OCI-LY7 (cell line): Measurements from ENCODE around the gene ANXA3. TPM values are rescaled to one million over a fixed set of nuclear protein-coding genes. Genes with fewer than 3 reads are reported as not detected.

Source experiments
- BruUV-seq: library from RNA; stranded (reverse); fragments of 400-500 nt; replicated peaks from 2 replicates; lab custom pipeline; 2021; lab: Mats Ljungman, UMichigan
- CTCF ChIA-PET: fragments of 300-600 bp; sonication (Branson Sonifier 250); formaldehyde crosslinking; loops from one replicate; lab custom pipeline; 2022; ENCODE audit warnings: antibody characterized with exemption; ENCODE audit not compliant: unreplicated experiment; lab: Charles Lee
- POLR2A ChIA-PET: fragments of 300-600 bp; sonication (Branson Sonifier 250); formaldehyde crosslinking; loops from one replicate; lab custom pipeline; 2022; ENCODE audit warnings: antibody characterized with exemption; lab: Charles Lee
- DNase-seq: peaks from one replicate; pipeline ENCODE4 v3.0.0-alpha.2; 2015; ENCODE audit warnings: low spot score
- H2AFZ ChIP-seq: fragments of 200-600 bp; sonication (generic), shearing (Covaris generic); 2 replicates; pipeline ENCODE4 v1.6.1; 2014; ENCODE audit warnings: mild to moderate bottlenecking, antibody characterized with exemption, low read length, moderate library complexity
- H3K27ac ChIP-seq: fragments of 200-600 bp; sonication (generic); 2 replicates; pipeline ENCODE4 v1.5.1; 2014; ENCODE audit warnings: mixed run types, low read depth, mild to moderate bottlenecking, moderate library complexity, low read length, inconsistent platforms; ENCODE audit not compliant: poor library complexity, severe bottlenecking
- H3K36me3 ChIP-seq: fragments of 200-600 bp; sonication (generic); 2 replicates; pipeline ENCODE4 v1.6.1; 2014; ENCODE audit warnings: mild to moderate bottlenecking, antibody characterized with exemption, low read length, moderate library complexity, mixed read lengths; ENCODE audit not compliant: insufficient read depth
- H3K4me1 ChIP-seq: fragments of 200-600 bp; sonication (generic); 2 replicates; pipeline ENCODE4 v1.5.1; 2014; ENCODE audit warnings: mild to moderate bottlenecking, low read length; ENCODE audit not compliant: insufficient read depth, poor library complexity, severe bottlenecking
- H3K4me2 ChIP-seq: fragments of 200-600 bp; sonication (generic); 2 replicates; pipeline ENCODE4 v1.6.1; 2014; ENCODE audit warnings: mild to moderate bottlenecking, low read length
- H3K4me3 ChIP-seq: fragments of 200-600 bp; sonication (generic); 2 replicates; pipeline ENCODE4 v1.5.1; 2014; ENCODE audit warnings: mild to moderate bottlenecking, low read depth, low read length; ENCODE audit not compliant: poor library complexity, severe bottlenecking
- H3K79me2 ChIP-seq: fragments of 200-600 bp; sonication (generic); 2 replicates; pipeline ENCODE4 v1.6.1; 2016; ENCODE audit warnings: low read depth, mild to moderate bottlenecking, low read length, moderate library complexity, mixed read lengths; ENCODE audit not compliant: insufficient read depth
- H3K9me2 ChIP-seq: fragments of 200-600 bp; sonication (generic); 2 replicates; pipeline ENCODE4 v1.6.1; 2016; ENCODE audit warnings: mild to moderate bottlenecking, low read length, mixed read lengths; ENCODE audit not compliant: insufficient read depth
- H3K9me3 ChIP-seq: fragments of 200-600 bp; sonication (generic); 2 replicates; pipeline ENCODE4 v1.6.1; 2014; ENCODE audit warnings: mild to moderate bottlenecking, mixed run types, low read length, mixed read lengths
- H4K20me1 ChIP-seq: fragments of 200-600 bp; sonication (generic); 2 replicates; pipeline ENCODE4 v1.6.1; 2014; ENCODE audit warnings: mild to moderate bottlenecking, antibody characterized with exemption, low read length, moderate library complexity, mixed read lengths; ENCODE audit not compliant: insufficient read depth
- CTCF ChIP-seq: fragments of 200-600 bp; sonication (generic); conservative IDR thresholded peaks from 2 replicates; pipeline ENCODE4 v1.5.1; 2014; ENCODE audit warnings: mild to moderate bottlenecking, antibody characterized with exemption, low read length, moderate library complexity, mixed read lengths
- EZH2phosphoT487 ChIP-seq: fragments of 200-600 bp; sonication (generic); IDR thresholded peaks from 2 replicates; pipeline ENCODE4 v1.6.1; 2018; ENCODE audit warnings: low read depth, borderline replicate concordance, mild to moderate bottlenecking, mixed run types, antibody characterized with exemption, low read length, moderate library complexity, mixed read lengths
- intact Hi-C: fragments of 100-400 bp; cut with micrococcal nuclease; formaldehyde crosslinking; loops from one replicate; pipeline ENCODE4 v1.10.0; 2022; ENCODE audit not compliant: unreplicated experiment
- total RNA-seq, 2 experiments: library from RNA; depleted of rRNA in 1 of 2; stranded (reverse); fragments of >200 nt in 1 of 2; shearing (Covaris generic) in 1 of 2; gene quantifications; 2 replicates each; pipeline ENCODE4 v1.2.3, GENCODE V29; 2014 to 2022

The ANXA3 gene
- total RNA-seq, 2 experiments from 2014 or later, result not detected

DNA sequence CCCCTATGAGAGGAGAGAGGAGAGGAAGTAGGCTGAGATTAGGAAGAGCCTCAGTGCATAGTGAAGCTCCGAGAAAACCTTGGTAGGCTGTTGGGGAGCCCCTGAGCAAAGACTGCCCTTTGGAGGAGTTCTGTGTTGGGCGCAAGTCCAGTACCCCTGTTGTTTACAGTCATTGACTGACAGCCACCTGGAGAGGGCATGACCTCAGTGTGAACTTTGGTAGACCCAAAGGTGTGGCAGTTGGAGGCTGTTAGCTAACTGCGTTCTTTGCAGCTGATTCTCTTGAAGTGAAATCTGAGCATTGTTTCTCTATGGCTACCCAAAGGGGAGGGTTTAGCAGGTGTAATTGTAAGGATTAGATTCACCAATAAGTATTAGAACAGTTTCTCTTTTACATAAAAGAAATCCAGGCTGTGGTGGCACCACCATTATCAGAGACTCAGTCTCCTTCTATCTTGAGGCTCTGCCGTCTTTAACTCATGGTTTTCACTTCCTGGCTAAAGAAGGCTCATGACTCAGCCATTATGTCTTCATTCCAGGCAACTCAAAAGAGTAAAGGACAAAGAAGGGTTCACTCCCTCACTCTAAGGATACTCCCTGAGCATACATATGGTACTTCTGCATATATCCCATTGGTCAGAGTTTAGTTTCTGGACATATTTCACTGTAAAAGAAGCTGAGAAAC, 33.4 kb downstream of the ANXA3 start:
- Histone ChIP-seq H3K27ac (no peak overlapping the region), H2AFZ (no peak overlapping the region; the same call in 1 of the 2 replicates), H3K79me2 (no peaks in the 10 kb centered on the region), H3K4me3 (no peak overlapping the region), H3K4me2 (no peak overlapping the region), H3K9me3 (no peaks in the 10 kb centered on the region), H3K36me3 (no peaks in the 10 kb centered on the region), H3K9me2 (no peaks in the 10 kb centered on the region), H3K4me1 (no peaks in the 10 kb centered on the region), H4K20me1 (no peaks in the 10 kb centered on the region)
- TF ChIP-seq CTCF (no peak), EZH2phosphoT487 (no peak)
- ChIA-PET POLR2A (no interaction called here), CTCF (no interaction called here)
- BruUV-seq, result no TSS peak
- intact Hi-C loops, result no loop called here
- no peak for DNase-seq

DNA sequence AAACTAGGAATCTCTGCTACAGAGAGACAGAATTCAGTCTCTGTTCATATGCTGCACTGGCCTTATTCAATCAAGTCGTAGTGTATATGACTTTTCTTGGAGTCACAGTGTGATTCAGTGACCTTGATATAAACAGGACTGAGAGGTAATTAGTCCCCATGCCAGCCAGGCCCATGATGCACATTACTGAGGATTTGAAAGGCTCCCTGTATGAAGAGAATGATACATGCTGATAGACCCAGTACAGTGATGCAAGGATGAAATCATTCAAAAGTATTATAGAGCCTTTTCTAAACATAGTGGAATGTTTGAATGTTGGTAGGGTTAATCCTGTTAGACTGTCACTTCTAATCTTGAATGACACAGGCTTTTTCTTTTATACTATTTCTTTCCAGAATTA, 34.1 kb downstream of the ANXA3 start:
- H3K4me1 ChIP-seq, result no peaks in the 10 kb centered on the region
- no peak overlapping the region for H3K4me2 ChIP-seq
- no TSS peak for BruUV-seq
- intact Hi-C loops, result no loop called here
- TF ChIP-seq EZH2phosphoT487 (no peak), CTCF (no peak)
- no peaks in the 10 kb centered on the region for H3K9me2 ChIP-seq
- no peaks in the 10 kb centered on the region for H4K20me1 ChIP-seq
- H3K79me2 ChIP-seq, result no peaks in the 10 kb centered on the region
- CTCF ChIA-PET, result no interaction called here
- POLR2A ChIA-PET, result no interaction called here
- no peak for DNase-seq
- H3K9me3 ChIP-seq, result no peaks in the 10 kb centered on the region
- no peak overlapping the region for H3K27ac ChIP-seq
- no peak overlapping the region; the same call in 1 of the 2 replicates for H2AFZ ChIP-seq
- no peaks in the 10 kb centered on the region for H3K36me3 ChIP-seq
- no peak overlapping the region for H3K4me3 ChIP-seq

DNA sequence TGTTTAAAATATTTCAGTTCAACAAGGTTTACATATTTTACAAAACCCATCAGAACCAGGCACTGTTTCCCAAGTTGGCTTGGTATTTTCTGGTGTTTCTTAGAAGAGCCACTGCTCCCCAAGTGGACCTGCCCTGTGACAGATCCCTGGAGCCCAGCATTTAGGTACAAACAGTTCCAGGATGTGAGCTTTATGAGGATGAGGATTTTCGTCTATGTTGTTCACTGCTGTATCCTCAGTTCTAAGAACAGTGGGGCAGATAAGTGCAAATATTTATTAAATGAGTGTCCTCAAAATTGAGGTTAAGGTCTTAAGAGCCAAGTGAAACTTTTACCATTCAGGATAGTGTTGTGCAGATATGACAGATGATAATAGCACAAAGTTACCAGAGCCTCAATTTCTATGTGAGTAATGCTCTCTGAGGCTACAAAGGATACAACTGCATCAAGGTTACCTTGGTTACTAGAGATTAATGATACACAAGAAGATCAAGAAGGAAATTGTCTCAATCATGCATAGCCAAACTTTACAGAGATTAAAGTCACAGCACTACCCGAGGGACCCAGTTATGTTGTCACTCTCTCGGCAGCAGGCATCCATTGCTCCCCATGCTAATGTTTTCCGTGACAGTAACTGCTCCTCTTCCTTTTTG, 37.5 kb downstream of the ANXA3 start:
- intact Hi-C loops, result no loop called here
- no peaks in the 10 kb centered on the region for H4K20me1 ChIP-seq
- H2AFZ ChIP-seq, result peak overlapping the region; percentile 29; the same call in 1 of the 2 replicates
- no peaks in the 10 kb centered on the region for H3K79me2 ChIP-seq
- POLR2A ChIA-PET, result interaction anchor here (0.7 to 1.4 kb wide), 2 partner anchors 17 to 362 kb away, joined by 3 to 4 read pairs; no protein-coding TSS in a partner anchor
- CTCF ChIA-PET, result no interaction called here
- no peaks in the 10 kb centered on the region for H3K4me1 ChIP-seq
- no peaks in the 10 kb centered on the region for H3K9me2 ChIP-seq
- TF ChIP-seq EZH2phosphoT487 (no peak), CTCF (no peak)
- DNase-seq, result no peak
- H3K9me3 ChIP-seq, result no peaks in the 10 kb centered on the region
- H3K27ac ChIP-seq, result no peak overlapping the region
- H3K4me2 ChIP-seq, result no peak overlapping the region
- no TSS peak for BruUV-seq
- no peak overlapping the region for H3K4me3 ChIP-seq
- no peaks in the 10 kb centered on the region for H3K36me3 ChIP-seq
